GF-D8 (cell line): Measurements from ENCODE around the gene PAMR1.

Experiments
- DNase-seq: peaks from one replicate; lab custom pipeline; 2025; lab: John Stamatoyannopoulos, UW

Gene PAMR1

DNA sequence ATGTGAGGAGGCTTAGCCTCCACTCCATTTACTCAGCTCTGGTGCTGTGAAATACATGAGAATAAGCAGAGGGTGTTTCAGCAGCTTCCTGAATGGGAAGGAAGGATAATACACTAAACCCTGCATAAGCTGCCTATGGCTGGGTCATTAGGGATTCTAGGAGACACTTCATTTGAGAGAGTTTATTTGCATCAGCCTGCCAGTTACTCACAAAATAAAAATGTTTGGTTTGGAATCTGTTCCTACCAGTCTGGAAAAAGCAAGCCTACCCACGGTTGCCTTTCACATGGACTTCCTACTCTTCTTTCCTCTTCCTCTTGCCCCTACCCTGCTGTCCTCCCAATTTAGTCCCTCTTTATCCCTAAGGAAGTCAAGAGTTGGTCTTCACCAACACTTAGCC, 126.5 kb downstream of the PAMR1 start:
- DNase-seq, result no peak

DNA sequence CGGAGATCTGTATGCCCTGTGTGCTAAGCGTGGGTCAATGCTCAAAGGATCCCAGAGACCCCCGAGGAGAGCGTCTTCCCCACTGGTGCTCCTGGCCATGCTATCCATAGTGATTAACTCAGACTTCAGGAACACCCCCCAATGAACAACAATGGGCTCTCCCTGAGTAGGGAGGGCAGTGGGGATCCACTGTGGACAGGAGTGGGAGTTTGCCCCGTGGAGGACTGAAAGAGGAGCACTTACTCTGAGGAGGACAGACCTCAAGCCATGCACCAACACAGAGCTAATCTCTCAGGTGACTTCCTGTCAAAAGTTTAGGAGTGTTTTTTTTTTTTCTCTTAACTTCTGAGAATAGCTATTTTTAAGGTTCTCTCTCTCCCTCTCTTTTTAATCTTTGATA, 130.5 kb downstream of the PAMR1 start:
- no peak for DNase-seq

DNA sequence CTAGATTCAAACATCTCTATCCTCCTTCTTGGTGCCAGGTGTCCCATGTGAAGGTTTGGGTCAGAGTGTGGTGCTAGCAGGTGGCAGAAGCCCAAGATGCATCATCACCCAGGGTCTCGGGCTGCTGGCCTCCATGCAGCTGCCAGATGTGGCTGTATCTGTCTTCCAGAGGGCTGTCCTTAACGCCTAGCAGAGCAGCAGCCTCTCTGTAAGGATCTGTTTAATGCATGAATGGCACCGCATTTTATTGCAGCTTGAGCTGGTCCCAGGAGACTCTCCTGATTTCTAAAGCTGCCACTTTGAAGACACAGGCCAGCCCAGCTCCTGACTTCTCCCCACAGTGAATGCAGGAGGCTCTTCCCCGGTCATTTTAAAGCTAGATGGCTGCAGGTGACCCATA, 132.3 kb downstream of the PAMR1 start:
- DNase-seq, result no peak

DNA sequence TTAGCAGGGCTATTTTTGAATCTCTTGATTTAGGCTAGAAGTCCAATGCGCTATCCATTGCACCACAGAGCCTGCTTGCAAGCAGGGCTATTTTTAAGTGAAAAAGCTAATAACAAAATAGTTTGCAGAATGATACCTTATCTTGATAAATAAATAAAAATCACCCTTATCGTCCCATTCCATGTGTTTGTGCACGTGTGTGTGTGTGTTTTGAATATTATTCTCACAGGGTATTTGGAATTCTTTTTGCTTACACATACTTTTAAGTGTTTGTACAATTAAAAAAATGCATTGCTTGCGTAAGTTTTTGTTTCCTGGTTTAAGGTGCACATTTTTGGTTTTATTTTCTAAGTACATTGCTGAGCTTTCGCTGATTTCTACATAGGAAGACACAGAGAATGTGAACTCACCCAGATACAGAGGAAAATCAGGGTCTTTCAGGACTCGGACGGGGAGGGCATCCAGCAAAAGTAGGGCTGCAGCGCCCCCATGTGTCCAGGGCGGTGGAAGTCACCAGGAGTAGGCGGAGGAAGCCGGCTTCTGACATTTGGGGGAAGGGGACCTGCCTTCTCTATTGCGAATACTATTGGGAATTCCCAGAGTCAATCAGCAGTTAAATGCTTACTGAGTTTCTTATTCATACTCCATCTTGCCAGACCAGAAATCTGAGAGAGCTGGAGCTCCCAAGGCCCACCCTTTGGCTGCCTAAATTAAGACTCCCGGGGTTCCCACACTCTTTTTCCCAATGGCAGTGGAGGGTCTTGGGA, 133.3 kb downstream of the PAMR1 start:
- no peak for DNase-seq

DNA sequence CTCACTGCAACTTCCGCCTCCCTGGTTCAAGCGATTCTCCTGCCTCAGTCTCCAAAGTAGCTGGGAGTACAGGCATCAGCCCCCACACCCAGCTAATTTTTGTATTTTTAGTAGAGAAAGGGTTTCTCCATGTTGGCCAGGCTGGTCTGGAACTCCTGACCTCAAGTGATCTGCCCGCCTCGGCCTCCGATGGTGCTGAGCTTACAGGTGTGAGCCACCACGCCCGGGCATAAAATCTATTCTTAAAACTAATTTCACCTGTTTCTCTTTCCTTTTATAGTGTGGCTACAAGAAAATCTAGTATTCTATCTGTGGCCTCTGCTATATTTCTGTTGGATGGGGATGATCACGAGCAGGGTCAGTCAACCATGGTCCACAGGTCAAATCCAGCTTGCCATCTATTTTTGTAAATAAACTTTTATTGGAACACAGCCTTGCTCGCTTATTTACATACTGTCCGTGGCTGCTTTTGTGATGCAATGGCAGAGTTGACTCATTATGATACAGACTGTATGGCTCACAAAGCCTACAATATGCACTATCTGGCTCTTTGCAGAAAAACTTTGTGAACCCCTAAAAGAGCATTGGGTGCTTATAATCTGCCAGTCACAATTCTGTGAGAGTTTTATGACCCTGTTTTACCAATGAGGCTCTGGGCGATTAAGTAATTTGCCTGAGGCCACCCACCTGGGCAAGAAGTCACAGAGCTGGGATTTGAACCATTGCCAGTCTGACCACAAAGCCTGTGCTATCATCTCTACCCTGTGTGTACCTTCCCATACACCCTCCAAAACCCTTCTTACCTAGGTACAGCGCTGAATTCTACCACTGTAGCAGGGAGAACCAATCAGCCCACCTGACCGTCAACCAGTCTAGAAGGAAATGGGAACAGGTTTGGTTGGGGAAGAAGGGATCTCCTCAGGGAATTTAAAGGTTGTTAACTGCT, 134.4 kb downstream of the PAMR1 start:
- no peak for DNase-seq

DNA sequence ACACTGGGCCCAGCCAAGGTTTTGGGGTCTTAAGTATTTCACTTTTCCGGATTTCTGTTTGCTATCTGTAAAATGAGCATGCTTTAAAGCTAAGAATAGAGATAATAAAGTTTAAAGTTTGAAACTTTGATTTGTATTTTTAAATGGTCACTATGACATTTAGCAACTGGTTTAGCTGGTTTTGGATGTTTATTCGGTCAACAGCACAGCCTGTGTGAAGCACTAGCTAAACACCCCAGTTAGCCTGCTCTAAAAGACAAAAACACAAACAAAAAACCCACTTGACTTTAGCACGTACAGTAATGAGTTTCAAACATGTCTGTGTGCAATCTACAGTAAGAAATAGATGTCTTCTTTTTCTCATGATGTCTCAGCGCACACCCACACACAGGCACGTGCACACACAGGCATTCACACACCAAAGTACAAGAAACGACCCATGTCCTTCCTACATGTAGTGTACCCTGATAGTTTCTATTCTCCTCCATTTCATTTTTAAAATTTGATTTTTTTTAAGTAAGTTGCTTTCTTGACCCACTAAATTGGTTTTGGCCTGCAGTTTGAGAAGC, 135.4 kb downstream of the PAMR1 start:
- DNase-seq, result no peak

DNA sequence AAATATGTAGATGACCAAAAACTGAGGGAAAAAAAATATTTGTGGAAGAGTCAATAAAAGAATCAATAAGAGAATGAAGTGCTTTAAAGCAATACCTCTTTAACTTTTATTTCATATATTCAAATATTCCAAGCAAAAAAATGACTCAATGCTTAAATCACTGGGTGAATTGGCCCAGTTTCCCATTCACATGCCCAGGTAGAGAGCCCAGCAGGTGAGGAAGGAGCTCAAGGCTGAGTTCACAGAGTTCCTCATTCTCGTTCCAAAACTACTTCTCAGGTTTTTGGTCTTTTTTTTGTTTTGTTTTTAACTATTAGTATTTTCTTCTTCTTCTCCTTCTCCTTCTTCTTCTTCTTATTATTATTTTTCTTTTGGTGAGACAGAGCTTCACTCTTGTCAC, 136.3 kb downstream of the PAMR1 start:
- no peak for DNase-seq

DNA sequence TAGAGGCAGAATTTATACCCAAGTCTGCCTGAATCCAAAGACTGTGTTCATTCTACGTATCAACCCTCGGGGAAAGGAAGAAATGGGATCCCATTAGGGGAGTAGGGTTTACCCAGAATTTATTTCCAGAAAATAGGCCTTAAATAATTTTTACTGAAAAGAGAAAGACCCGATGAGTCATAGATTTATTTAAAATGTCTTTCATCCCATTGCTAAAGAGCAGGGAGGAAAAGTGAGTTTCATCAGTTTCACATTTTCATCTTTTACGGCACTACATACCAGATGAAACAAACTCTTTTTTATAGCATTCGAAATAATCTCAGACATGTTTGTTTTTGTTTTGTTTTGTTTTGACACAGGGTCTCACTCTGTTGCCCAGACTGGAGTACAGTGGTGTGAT, 137.4 kb downstream of the PAMR1 start:
- no peak for DNase-seq

DNA sequence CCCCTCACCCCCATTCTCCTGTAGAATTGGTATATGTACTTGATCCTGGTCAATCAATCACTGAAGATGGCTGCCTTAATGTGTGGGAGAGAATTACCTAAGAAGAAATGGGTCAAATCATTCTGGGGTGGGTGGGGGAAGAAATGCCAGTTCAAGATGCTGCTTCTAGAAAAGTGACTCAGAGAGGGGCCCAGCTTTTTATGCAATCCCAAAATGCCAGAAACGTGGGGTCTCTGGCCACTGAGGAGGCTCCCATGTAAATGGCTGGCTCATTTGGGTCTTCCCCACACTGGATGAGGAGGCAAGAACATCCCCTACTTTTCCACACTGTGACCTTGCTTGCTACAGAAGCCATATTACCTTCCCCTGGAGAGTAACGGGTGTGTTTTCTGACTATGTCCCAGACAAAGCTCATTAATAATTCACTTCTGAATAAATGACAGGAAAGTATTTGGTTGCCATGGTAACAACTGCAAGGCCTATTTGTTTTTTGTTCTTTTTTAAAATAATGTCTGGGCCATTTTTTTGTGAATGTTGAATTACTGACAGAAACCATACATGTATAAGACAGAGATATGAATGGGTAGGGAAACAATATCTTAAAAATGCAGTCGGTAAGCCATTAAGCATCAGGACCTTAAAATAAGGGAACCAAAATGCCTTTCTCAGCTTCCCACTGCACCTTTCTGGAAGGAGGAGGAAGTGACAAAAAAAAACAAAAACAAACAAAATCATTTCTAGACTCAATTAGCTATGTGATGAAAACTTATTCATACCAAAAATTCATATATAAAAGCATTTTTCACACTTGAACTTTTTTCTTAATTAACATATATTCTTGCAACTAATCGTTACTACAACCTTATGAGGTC, 138.1 kb downstream of the PAMR1 start:
- no peak for DNase-seq

DNA sequence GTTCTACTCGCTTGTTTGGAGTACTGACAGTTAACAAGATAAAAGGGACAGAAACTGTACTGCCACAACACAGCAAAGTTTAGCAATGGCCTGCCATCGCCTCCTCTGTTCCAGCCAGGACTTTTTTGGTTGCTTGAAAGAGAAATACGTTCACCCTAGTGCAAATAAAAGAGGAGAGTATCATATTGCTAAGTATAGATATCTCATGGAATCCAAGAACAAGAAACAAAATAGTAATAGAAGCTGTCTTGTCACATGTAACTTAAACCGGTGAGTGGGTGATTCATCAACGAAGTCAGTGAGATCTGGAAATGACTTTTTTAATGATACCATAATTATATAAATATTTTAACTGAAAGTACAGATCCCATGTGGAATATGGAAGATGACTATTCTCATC, 141.5 kb downstream of the PAMR1 start:
- DNase-seq, result no peak
